ENCODE data around the gene PTPRQ.

The PTPRQ gene

GRCh38 chr12:80493466-80493865, 49.4 kb downstream of the PTPRQ start:
- no peak for ATAC-seq
- TF ChIP-seq BACH2 (CRISPR knock-in tag; IDR thresholded peaks at IDR 0.05; ENCODE audit: borderline replicate concordance) = no peak
- TF ChIP-seq, protein P1, sequence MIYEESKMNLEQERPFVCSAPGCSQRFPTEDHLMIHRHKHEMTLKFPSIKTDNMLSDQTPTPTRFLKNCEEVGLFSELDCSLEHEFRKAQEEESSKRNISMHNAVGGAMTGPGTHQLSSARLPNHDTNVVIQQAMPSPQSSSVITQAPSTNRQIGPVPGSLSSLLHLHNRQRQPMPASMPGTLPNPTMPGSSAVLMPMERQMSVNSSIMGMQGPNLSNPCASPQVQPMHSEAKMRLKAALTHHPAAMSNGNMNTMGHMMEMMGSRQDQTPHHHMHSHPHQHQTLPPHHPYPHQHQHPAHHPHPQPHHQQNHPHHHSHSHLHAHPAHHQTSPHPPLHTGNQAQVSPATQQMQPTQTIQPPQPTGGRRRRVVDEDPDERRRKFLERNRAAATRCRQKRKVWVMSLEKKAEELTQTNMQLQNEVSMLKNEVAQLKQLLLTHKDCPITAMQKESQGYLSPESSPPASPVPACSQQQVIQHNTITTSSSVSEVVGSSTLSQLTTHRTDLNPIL (CRISPR knock-in tag; IDR thresholded peaks at IDR 0.05; ENCODE audit: low read depth) = no peak
- TF ChIP-seq ISL1 (CRISPR knock-in tag; IDR thresholded peaks at IDR 0.05) = no peak
- no peak for TF ChIP-seq SNAI2 (CRISPR knock-in tag; IDR thresholded peaks at IDR 0.05)
- TF ChIP-seq ARNTL (CRISPR knock-in tag; IDR thresholded peaks at IDR 0.05; ENCODE audit: borderline replicate concordance, low read depth) = no peak
- TF ChIP-seq POU6F1 (CRISPR knock-in tag; IDR thresholded peaks at IDR 0.05; ENCODE audit: borderline replicate concordance, low read depth) = no peak
- no peak for TF ChIP-seq ZNF565 (CRISPR knock-in tag; conservative IDR thresholded peaks at IDR 0.05; ENCODE audit: low read depth)
- no peak for TF ChIP-seq OSR1 (CRISPR knock-in tag; IDR thresholded peaks at IDR 0.05)
- TF ChIP-seq PPARA (CRISPR knock-in tag; IDR thresholded peaks at IDR 0.05; ENCODE audit: borderline replicate concordance) = no peak
- TF ChIP-seq ZNF8 (CRISPR knock-in tag; IDR thresholded peaks at IDR 0.05) = no peak
- no peak for TF ChIP-seq ZNF70 (CRISPR knock-in tag; IDR thresholded peaks at IDR 0.05)
- TF ChIP-seq ESRRG (CRISPR knock-in tag; IDR thresholded peaks at IDR 0.05) = no peak
- TF ChIP-seq GLIS3 (CRISPR knock-in tag; IDR thresholded peaks at IDR 0.05) = no peak
- no peak for TF ChIP-seq ZC3H10 (CRISPR knock-in tag; IDR thresholded peaks at IDR 0.05)
- TF ChIP-seq ZFP3 (CRISPR knock-in tag; IDR thresholded peaks at IDR 0.05) = no peak
- TF ChIP-seq, protein P2, sequence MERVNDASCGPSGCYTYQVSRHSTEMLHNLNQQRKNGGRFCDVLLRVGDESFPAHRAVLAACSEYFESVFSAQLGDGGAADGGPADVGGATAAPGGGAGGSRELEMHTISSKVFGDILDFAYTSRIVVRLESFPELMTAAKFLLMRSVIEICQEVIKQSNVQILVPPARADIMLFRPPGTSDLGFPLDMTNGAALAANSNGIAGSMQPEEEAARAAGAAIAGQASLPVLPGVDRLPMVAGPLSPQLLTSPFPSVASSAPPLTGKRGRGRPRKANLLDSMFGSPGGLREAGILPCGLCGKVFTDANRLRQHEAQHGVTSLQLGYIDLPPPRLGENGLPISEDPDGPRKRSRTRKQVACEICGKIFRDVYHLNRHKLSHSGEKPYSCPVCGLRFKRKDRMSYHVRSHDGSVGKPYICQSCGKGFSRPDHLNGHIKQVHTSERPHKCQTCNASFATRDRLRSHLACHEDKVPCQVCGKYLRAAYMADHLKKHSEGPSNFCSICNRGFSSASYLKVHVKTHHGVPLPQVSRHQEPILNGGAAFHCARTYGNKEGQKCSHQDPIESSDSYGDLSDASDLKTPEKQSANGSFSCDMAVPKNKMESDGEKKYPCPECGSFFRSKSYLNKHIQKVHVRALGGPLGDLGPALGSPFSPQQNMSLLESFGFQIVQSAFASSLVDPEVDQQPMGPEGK (CRISPR knock-in tag; IDR thresholded peaks at IDR 0.05; ENCODE audit: borderline replicate concordance) = no peak
- TF ChIP-seq TCF4 (CRISPR knock-in tag; IDR thresholded peaks at IDR 0.05; ENCODE audit: borderline replicate concordance) = no peak
- TF ChIP-seq TSHZ2 (CRISPR knock-in tag; IDR thresholded peaks at IDR 0.05) = no peak

DNA sequence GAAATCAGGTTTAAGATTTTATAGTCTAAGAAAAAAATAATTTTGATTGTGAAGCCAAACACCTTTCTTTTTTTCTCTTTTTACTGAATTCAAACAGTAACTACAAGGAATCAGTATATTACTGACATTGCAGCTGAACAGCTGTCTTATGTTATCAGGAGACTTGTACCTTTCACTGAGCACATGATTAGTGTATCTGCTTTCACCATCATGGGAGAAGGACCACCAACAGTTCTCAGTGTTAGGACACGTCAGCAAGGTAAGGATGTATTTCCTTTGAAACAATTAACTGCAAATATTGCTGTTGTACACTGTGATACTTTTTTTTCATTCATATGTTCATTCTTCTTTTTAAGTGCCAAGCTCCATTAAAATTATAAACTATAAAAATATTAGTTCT, 50.8 kb downstream of the PTPRQ start:
- TF ChIP-seq ZNF70 (CRISPR knock-in tag; IDR thresholded peaks at IDR 0.05) (no peak), CSRNP3 (CRISPR knock-in tag; IDR thresholded peaks at IDR 0.05) (no peak), TCF4 (CRISPR knock-in tag; IDR thresholded peaks at IDR 0.05; ENCODE audit: borderline replicate concordance) (no peak), CSDC2 (CRISPR knock-in tag; IDR thresholded peaks at IDR 0.05) (no peak), ZNF8 (CRISPR knock-in tag; IDR thresholded peaks at IDR 0.05) (no peak), BACH2 (CRISPR knock-in tag; IDR thresholded peaks at IDR 0.05; ENCODE audit: borderline replicate concordance) (no peak), ESRRG (CRISPR knock-in tag; IDR thresholded peaks at IDR 0.05) (no peak), POU6F1 (CRISPR knock-in tag; IDR thresholded peaks at IDR 0.05; ENCODE audit: borderline replicate concordance, low read depth) (no peak), ZNF565 (CRISPR knock-in tag; conservative IDR thresholded peaks at IDR 0.05; ENCODE audit: low read depth) (no peak), ZFP30 (CRISPR knock-in tag; IDR thresholded peaks at IDR 0.05) (no peak), ZFP3 (CRISPR knock-in tag; IDR thresholded peaks at IDR 0.05) (no peak)
- no peak for ATAC-seq
